Hepatocyte (in vitro differentiated cells): Measurements from ENCODE around the gene BCKDK. TPM values are rescaled to one million over a fixed set of nuclear protein-coding genes. Genes with fewer than 3 reads are reported as not detected.
"Not testable (repeated sequence)": the region's sequence is repeated elsewhere in the genome, so short reads cannot be mapped to it uniquely, and the experiment has no call there.

Experiments used
- DNase-seq: peaks from one replicate; pipeline ENCODE4 v3.0.0-alpha.2; 2016; ENCODE audit warnings: low spot score
- H2AFZ ChIP-seq: fragments of 200-600 bp; sonication (generic); 2 replicates; pipeline ENCODE4 v1.6.0; 2016; ENCODE audit warnings: antibody characterized with exemption, mild to moderate bottlenecking
- H3K27ac ChIP-seq: fragments of 200-600 bp; sonication (generic); 2 replicates; pipeline ENCODE4 v1.5.1; 2016; ENCODE audit warnings: mild to moderate bottlenecking
- H3K27me3 ChIP-seq: fragments of 200-600 bp; sonication (generic); 2 replicates; pipeline ENCODE4 v1.6.1; 2016
- H3K36me3 ChIP-seq: fragments of 200-600 bp; sonication (generic); replicated peaks from 2 replicates; pipeline ENCODE4 v1.5.1; 2016; ENCODE audit warnings: low read depth; ENCODE audit not compliant: insufficient read depth
- H3K4me1 ChIP-seq: fragments of 200-600 bp; sonication (generic); 2 replicates; pipeline ENCODE4 v1.5.1; 2016; ENCODE audit warnings: mild to moderate bottlenecking, moderate library complexity; ENCODE audit not compliant: insufficient read depth
- H3K4me2 ChIP-seq: fragments of 200-600 bp; sonication (generic); 2 replicates; pipeline ENCODE4 v1.6.0; 2016
- H3K4me3 ChIP-seq: fragments of 200-600 bp; sonication (generic); 2 replicates; pipeline ENCODE4 v1.5.1; 2016; ENCODE audit warnings: mild to moderate bottlenecking
- H3K79me2 ChIP-seq: fragments of 200-600 bp; sonication (generic); 2 replicates; pipeline ENCODE4 v1.6.0; 2017; ENCODE audit warnings: mild to moderate bottlenecking
- H3K9me2 ChIP-seq: fragments of 200-600 bp; sonication (generic); replicated peaks from 2 replicates; pipeline ENCODE4 v1.6.0; 2017; ENCODE audit warnings: mild to moderate bottlenecking; ENCODE audit not compliant: insufficient read depth
- H3K9me3 ChIP-seq: fragments of 200-600 bp; sonication (generic); 2 replicates; pipeline ENCODE4 v1.5.1; 2016; ENCODE audit warnings: low read depth, mild to moderate bottlenecking
- H4K20me1 ChIP-seq: fragments of 200-600 bp; sonication (generic); 2 replicates; pipeline ENCODE4 v1.6.0; 2016; ENCODE audit warnings: mild to moderate bottlenecking; ENCODE audit not compliant: insufficient read depth, poor library complexity, severe bottlenecking
- EZH2 ChIP-seq: fragments of 200-600 bp; sonication (generic); IDR thresholded peaks from 2 replicates; pipeline ENCODE4 v1.6.1; 2016; ENCODE audit warnings: antibody characterized with exemption, mild to moderate bottlenecking, borderline replicate concordance
- EZH2phosphoT487 ChIP-seq: fragments of 200-600 bp; sonication (generic); IDR thresholded peaks from one replicate; pipeline ENCODE4 v1.6.1; 2018; ENCODE audit warnings: antibody characterized with exemption, mild to moderate bottlenecking, low read depth, moderate library complexity; ENCODE audit not compliant: unreplicated experiment, severe bottlenecking
- WGBS: methylation state at CpG from one replicate; pipeline ENCODE4 v1.1.6; 2016; ENCODE audit warnings: low lambda C conversion rate; ENCODE audit errors: missing lambda C conversion rate; 5-methylcytosine and 5-hydroxymethylcytosine counted together
- polyA plus RNA-seq: library from polyadenylated mRNA; unstranded; fragments of >200 nt; fragmentation: Nextera tagmentation; extraction: Ambion mirVana; gene quantifications from 2 replicates; pipeline ENCODE4 v1.2.1, GENCODE V29; 2016
- total RNA-seq: library from RNA; depleted of rRNA; stranded (reverse); fragments of >200 nt; gene quantifications from 2 replicates; pipeline ENCODE4 v1.2.3, GENCODE V29; 2014
- TF ChIP-seq, protein P1 (sequence below): fragments of 200-600 bp; sonication (generic); IDR thresholded peaks from 2 replicates; pipeline ENCODE4 v1.5.1; 2016; ENCODE audit warnings: antibody characterized with exemption, mild to moderate bottlenecking; ENCODE audit not compliant: poor library complexity

Gene BCKDK
- total and polyA plus RNA-seq, 2 experiments from 2014 or later, result 27.3 to 75.2 TPM

DNA sequence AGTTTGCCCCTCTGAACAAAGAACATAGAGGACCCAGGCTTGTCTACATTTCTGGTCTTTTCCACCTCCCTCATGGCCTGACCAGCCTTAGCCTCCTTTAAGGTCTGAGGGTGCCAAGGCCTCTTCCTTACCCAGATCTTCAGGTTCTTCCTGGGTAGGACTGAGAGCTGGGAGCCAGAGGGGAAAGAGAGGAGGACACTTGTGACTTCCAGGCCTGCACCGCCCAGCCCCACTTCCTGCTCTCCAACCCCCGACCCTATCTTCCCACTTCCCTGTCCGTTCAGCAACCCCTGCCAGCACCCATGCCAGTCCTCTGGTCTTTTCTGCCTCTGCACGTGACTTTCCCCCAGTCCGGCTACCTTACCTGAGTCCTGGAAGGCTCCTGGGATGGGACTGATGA, 41.1 kb downstream of the BCKDK start:
- no peaks in the 10 kb centered on the region for H4K20me1 ChIP-seq
- no peaks in the 10 kb centered on the region for H3K27me3 ChIP-seq
- TF ChIP-seq EZH2, result no peak
- TF ChIP-seq EZH2phosphoT487, result no peak
- H3K4me2 ChIP-seq, result no peak overlapping the region
- no peak overlapping the region for H2AFZ ChIP-seq
- WGBS, result 85% methylated on average over 5 of the region's 5 CpGs
- H3K9me3 ChIP-seq, result no peaks in the 10 kb centered on the region
- no peaks in the 10 kb centered on the region for H3K79me2 ChIP-seq
- H3K36me3 ChIP-seq, result no peaks in the 10 kb centered on the region
- no peak overlapping the region for H3K27ac ChIP-seq
- DNase-seq, result no peak
- H3K4me3 ChIP-seq, result no peak overlapping the region
- H3K9me2 ChIP-seq, result no peaks in the 10 kb centered on the region
- H3K4me1 ChIP-seq, result no peaks in the 10 kb centered on the region

DNA sequence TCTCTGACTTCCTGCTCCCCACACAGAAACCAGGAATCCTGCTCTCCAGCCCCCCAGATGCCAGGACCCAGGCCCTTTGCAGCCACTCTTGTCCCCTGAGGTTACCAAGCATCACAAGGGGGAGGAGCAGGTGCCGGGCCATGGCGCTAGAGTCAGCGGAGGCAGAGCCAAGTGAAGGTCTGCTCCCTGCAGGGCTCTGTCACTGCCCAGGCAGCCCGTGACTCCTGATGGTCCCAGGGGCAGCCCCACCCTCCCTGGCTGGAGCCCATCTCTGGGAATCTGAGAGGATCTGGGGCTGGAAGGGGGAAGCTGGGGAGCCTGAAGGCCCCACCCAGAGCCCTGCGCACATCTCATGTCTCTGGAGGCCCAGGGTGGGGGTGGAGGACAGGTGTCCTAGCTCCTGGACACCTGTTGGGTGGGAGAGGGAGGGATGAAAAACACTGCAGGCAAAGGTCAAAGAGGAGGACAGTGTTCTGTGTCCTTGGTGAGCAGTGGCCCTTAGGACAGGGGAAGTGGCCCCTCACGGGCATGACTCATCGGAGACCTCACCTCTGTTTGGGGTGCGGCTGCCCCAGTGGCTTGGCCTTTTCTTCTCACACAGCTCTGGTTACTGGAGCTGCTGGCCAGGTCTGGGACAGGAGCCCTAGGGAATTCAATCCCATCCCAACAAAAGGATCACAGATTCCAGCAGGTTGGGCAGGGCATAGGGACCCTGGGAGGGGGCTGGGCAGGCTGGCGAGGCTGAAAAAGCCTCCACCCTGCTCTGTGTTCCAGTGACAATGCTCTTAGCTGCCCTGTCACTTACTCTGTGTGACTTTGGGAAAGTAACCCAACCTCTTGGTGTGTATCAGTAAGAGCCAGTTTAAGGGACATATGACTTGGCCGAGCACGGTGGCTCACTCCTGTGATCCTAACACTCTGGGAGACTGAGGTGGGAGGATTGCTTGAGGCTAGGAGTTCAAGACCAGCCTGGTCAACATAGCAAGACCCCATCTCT, 42.0 kb downstream of the BCKDK start, which contains the start of gene PRSS36:
Gene PRSS36 (minus strand): TSS at position 173 of the 997 bp plus-strand sequence. CDS start 31 bp downstream, at position 142.
- Histone ChIP-seq H3K27ac (no peak within 1 kb of the TSS), H2AFZ (no peak within 1 kb of the TSS), H3K9me2 (no peaks in the 10 kb centered on the region), H3K9me3 (no peaks in the 10 kb centered on the region), H3K4me2 (no peak within 1 kb of the TSS), H3K36me3 (no peaks in the 10 kb centered on the region), H4K20me1 (no peaks in the 10 kb centered on the region), H3K27me3 (no peaks in the 10 kb centered on the region), H3K4me3 (no peak within 1 kb of the TSS), H3K4me1 (no peaks in the 10 kb centered on the region), H3K79me2 (no peaks in the 10 kb centered on the region)
- no peak for DNase-seq
- TF ChIP-seq, protein P1, sequence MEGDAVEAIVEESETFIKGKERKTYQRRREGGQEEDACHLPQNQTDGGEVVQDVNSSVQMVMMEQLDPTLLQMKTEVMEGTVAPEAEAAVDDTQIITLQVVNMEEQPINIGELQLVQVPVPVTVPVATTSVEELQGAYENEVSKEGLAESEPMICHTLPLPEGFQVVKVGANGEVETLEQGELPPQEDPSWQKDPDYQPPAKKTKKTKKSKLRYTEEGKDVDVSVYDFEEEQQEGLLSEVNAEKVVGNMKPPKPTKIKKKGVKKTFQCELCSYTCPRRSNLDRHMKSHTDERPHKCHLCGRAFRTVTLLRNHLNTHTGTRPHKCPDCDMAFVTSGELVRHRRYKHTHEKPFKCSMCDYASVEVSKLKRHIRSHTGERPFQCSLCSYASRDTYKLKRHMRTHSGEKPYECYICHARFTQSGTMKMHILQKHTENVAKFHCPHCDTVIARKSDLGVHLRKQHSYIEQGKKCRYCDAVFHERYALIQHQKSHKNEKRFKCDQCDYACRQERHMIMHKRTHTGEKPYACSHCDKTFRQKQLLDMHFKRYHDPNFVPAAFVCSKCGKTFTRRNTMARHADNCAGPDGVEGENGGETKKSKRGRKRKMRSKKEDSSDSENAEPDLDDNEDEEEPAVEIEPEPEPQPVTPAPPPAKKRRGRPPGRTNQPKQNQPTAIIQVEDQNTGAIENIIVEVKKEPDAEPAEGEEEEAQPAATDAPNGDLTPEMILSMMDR, result no peak
- TF ChIP-seq EZH2phosphoT487, result no peak
- no peak for TF ChIP-seq EZH2
- WGBS, result 90% methylated on average over 9 of the region's 11 CpGs

DNA sequence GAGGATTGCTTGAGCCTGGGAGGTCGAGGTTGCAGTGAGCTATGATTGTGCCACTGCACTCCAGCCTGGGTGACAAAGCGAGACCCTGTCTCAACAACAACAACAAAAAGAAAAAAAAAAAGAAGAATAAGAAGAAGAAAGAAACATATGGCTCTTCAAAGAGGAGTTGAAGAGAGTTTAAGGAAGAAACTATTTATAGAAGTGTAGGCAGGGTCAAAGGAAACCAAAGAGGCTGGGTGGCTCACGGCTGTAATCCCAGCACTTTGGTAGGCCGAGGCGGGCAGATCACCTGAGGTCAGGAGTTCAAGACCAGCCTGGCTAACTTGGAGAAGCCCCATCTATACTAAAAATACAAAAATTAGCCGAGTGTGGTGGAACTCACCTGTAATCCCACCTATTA, 42.8 kb downstream of the BCKDK start:
- H3K27me3 ChIP-seq, H3K9me3 ChIP-seq, H3K4me3 ChIP-seq, H3K27ac ChIP-seq, H3K4me1 ChIP-seq, H3K4me2 ChIP-seq, H3K79me2 ChIP-seq, H3K9me2 ChIP-seq, DNase-seq, H4K20me1 ChIP-seq, H3K36me3 ChIP-seq, H2AFZ ChIP-seq: not testable (repeated sequence)
- 87% methylated on average over 6 of the region's 6 CpGs for WGBS

DNA sequence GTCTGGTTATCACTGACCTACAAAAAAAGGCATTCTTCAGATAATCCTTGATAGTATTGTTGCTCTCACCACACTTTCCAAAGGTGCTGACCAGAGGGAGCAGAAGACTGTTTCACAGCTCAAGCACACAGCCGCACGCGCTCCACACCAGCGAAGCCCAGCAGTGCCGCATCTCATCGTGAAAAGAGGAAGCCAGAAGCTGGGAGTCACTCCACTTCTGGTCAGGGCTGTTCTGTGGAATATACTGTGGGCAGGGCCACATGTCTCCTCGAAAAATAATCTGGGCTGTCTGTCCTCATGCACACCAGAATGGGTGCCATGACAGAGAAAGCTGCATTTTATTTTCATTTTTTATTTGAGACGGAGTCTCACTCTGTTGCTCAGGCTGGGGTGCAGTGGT, 49.0 kb downstream of the BCKDK start:
- Histone ChIP-seq H3K27me3 (no peaks in the 10 kb centered on the region), H3K9me3 (no peaks in the 10 kb centered on the region), H3K9me2 (no peaks in the 10 kb centered on the region), H3K36me3 (no peaks in the 10 kb centered on the region), H3K27ac (no peak overlapping the region), H3K4me1 (no peaks in the 10 kb centered on the region), H3K79me2 (no peaks in the 10 kb centered on the region), H4K20me1 (no peaks in the 10 kb centered on the region), H2AFZ (no peak overlapping the region), H3K4me2 (no peak overlapping the region), H3K4me3 (no peak overlapping the region)
- no peak for DNase-seq
- TF ChIP-seq EZH2 (no peak), EZH2phosphoT487 (no peak)
- TF ChIP-seq, protein P1, result no peak
- WGBS, result 59% methylated on average over 8 of the region's 8 CpGs

Other genes with a start within 250 kb of the BCKDK start
- 21.4 and 25.7 TPM in 2 replicates for gene BCL7C, start 214.3 kb upstream of the BCKDK start, total RNA-seq
- gene BCL7C, start 214.3 kb upstream of the BCKDK start, polyA plus RNA-seq, result 54.1 and 57.3 TPM in 2 replicates
- gene CTF1, start 211.8 kb upstream of the BCKDK start, total RNA-seq, result 1.1 and 1.7 TPM in 2 replicates
- 13.0 and 18.2 TPM in 2 replicates for gene CTF1, start 211.8 kb upstream of the BCKDK start, polyA plus RNA-seq
- gene FBXL19, start 184.8 kb upstream of the BCKDK start, total RNA-seq, result 15.6 and 19.4 TPM in 2 replicates
- 2.1 and 3.6 TPM in 2 replicates for gene FBXL19, start 184.8 kb upstream of the BCKDK start, polyA plus RNA-seq
- gene ORAI3, start 159.3 kb upstream of the BCKDK start, total RNA-seq, result 42.4 and 52.5 TPM in 2 replicates
- 54.0 and 56.9 TPM in 2 replicates for gene ORAI3, start 159.3 kb upstream of the BCKDK start, polyA plus RNA-seq
- gene SETD1A, start 150.6 kb upstream of the BCKDK start, total RNA-seq, result 1.8 and 2.7 TPM in 2 replicates
- 2.2 and 2.3 TPM in 2 replicates for gene SETD1A, start 150.6 kb upstream of the BCKDK start, polyA plus RNA-seq
- gene HSD3B7, start 123.2 kb upstream of the BCKDK start, total RNA-seq, result 17.5 and 18.1 TPM in 2 replicates
- gene HSD3B7, start 123.2 kb upstream of the BCKDK start, polyA plus RNA-seq, result 16.7 and 20.8 TPM in 2 replicates
- 0.87 and 1.6 TPM in 2 replicates for gene STX1B, start 97.7 kb upstream of the BCKDK start, total RNA-seq
- gene STX1B, start 97.7 kb upstream of the BCKDK start, polyA plus RNA-seq, result 2.0 and 2.7 TPM in 2 replicates
- 23.2 and 25.9 TPM in 2 replicates for gene STX4, start 74.8 kb upstream of the BCKDK start, total RNA-seq
- 72.4 and 90.4 TPM in 2 replicates for gene STX4, start 74.8 kb upstream of the BCKDK start, polyA plus RNA-seq
- gene ZNF668, start 34.1 kb upstream of the BCKDK start, total RNA-seq, result 6.9 and 8.1 TPM in 2 replicates
- gene ZNF668, start 34.1 kb upstream of the BCKDK start, polyA plus RNA-seq, result 12.4 and 13.0 TPM in 2 replicates
- gene ZNF646, start 34.0 kb upstream of the BCKDK start, total RNA-seq, result 6.2 and 9.1 TPM in 2 replicates
- gene ZNF646, start 34.0 kb upstream of the BCKDK start, polyA plus RNA-seq, result 3.1 and 4.8 TPM in 2 replicates
- 1.5 and 2.2 TPM in 2 replicates for gene PRSS53, start 19.4 kb upstream of the BCKDK start, total RNA-seq
- 0.39 and 0.66 TPM in 2 replicates for gene PRSS53, start 19.4 kb upstream of the BCKDK start, polyA plus RNA-seq
- 105 and 128 TPM in 2 replicates for gene VKORC1, start 13.6 kb upstream of the BCKDK start, total RNA-seq
- gene VKORC1, start 13.6 kb upstream of the BCKDK start, polyA plus RNA-seq, result 195 and 228 TPM in 2 replicates
- gene KAT8, start 9.3 kb downstream of the BCKDK start, total RNA-seq, result 44.2 and 53.4 TPM in 2 replicates
- 33.9 and 34.8 TPM in 2 replicates for gene KAT8, start 9.3 kb downstream of the BCKDK start, polyA plus RNA-seq
- 155 and 192 TPM in 2 replicates for gene PRSS8, start 27.3 kb downstream of the BCKDK start, total RNA-seq
- gene PRSS8, start 27.3 kb downstream of the BCKDK start, polyA plus RNA-seq, result 297 and 320 TPM in 2 replicates
- gene PRSS36, start 41.7 kb downstream of the BCKDK start, total RNA-seq, result 0.63 and 2.9 TPM in 2 replicates
- 1.4 and 2.1 TPM in 2 replicates for gene PRSS36, start 41.7 kb downstream of the BCKDK start, polyA plus RNA-seq
- 39.7 and 47.4 TPM in 2 replicates for gene FUS, start 71.8 kb downstream of the BCKDK start, total RNA-seq
- 327 and 345 TPM in 2 replicates for gene FUS, start 71.8 kb downstream of the BCKDK start, polyA plus RNA-seq
- 9.4 and 15.1 TPM in 2 replicates for gene PYCARD, start 94.4 kb downstream of the BCKDK start, total RNA-seq
- gene PYCARD, start 94.4 kb downstream of the BCKDK start, polyA plus RNA-seq, result 13.8 and 16.1 TPM in 2 replicates
- 0.04 TPM in 1 of 2 replicates, not detected in the other for gene TRIM72, start 105.7 kb downstream of the BCKDK start, total RNA-seq
- gene TRIM72, start 105.7 kb downstream of the BCKDK start, polyA plus RNA-seq, result not detected in 2 replicates
- gene PYDC1, start 108.7 kb downstream of the BCKDK start, total RNA-seq, result not detected in 2 replicates
- not detected in 2 replicates for gene PYDC1, start 108.7 kb downstream of the BCKDK start, polyA plus RNA-seq
- gene ITGAM, start 151.6 kb downstream of the BCKDK start, total RNA-seq, result 0.32 and 2.5 TPM in 2 replicates
- not detected in 2 replicates for gene ITGAM, start 151.6 kb downstream of the BCKDK start, polyA plus RNA-seq
- 0.52 and 0.60 TPM in 2 replicates for gene ITGAX, start 246.8 kb downstream of the BCKDK start, total RNA-seq
- 0.43 and 0.50 TPM in 2 replicates for gene ITGAX, start 246.8 kb downstream of the BCKDK start, polyA plus RNA-seq